Measurements from ENCODE around the gene LRP2. TPM values are rescaled to one million over a fixed set of nuclear protein-coding genes. Genes with fewer than 3 reads are reported as not detected.

LRP2 gene
- total and polyA plus RNA-seq, 2 of the 4 experiments (the other 2 are of a cell fraction), result not detected

DNA sequence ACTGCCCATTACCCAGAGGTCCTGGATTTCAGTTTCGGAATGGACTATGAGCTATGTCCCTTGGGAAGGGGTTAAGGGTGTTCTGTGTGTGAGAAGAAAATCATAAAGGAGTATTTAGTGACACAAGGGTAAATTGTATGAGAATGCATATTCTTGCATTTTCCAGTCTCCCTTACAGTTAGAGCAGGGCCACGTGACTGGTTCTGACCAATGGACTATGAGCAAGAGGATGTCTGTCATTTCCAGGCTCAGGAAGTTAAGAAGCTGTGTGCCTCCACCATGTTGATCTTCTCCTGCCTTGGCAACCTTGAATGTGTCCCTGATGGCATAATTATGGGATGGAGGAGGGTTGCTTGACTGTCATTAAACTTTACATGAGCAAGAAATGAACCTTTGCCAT, 198.0 kb downstream of the LRP2 start:
- H3K27me3 ChIP-seq (ENCODE audit: control insufficient read depth, insufficient read depth, low read length), result no peaks in the 10 kb centered on the region
- H3K4ac ChIP-seq (ENCODE audit: low read depth, low read length), result no peak overlapping the region
- no peak for ATAC-seq (ENCODE audit: low read depth)
- no peak overlapping the region for H4K91ac ChIP-seq (ENCODE audit: insufficient read depth, low read depth, low read length)
- ChIA-PET POLR2A (ENCODE audit: unreplicated experiment) (no interaction called here), CTCF (no interaction called here)
- H3K27ac ChIP-seq (ENCODE audit: insufficient read depth, low read length), result no peak overlapping the region
- no peak overlapping the region for H4K8ac ChIP-seq (ENCODE audit: low read depth in 2 of 2, low read length in 2 of 2)
- no peak overlapping the region for H2AK5ac ChIP-seq (ENCODE audit: low read depth, low read length)
- H2BK20ac ChIP-seq (ENCODE audit: low read depth, low read length), result no peak overlapping the region
- intact Hi-C loops (cut with micrococcal nuclease), result no loop called here
- no peak overlapping the region for H3K18ac ChIP-seq (ENCODE audit: low read depth, low read length)
- no peak for DNase-seq
- no peak overlapping the region for H4K5ac ChIP-seq (ENCODE audit: low read depth, low read length)
- H2AK9ac ChIP-seq (replicated peaks; ENCODE audit: low read depth, low read length, poor library complexity), result no peak overlapping the region
- TF ChIP-seq, protein P1, sequence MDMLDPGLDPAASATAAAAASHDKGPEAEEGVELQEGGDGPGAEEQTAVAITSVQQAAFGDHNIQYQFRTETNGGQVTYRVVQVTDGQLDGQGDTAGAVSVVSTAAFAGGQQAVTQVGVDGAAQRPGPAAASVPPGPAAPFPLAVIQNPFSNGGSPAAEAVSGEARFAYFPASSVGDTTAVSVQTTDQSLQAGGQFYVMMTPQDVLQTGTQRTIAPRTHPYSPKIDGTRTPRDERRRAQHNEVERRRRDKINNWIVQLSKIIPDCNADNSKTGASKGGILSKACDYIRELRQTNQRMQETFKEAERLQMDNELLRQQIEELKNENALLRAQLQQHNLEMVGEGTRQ (IDR thresholded peaks at IDR 0.05; ENCODE audit: low read depth, low read length), result peak; percentile 25; the same call in 1 of the 2 replicates
- TF ChIP-seq BHLHE40 (IDR thresholded peaks at IDR 0.05; ENCODE audit: low read depth, low read length), result no peak
- no peak overlapping the region for H3K4me3 ChIP-seq (ENCODE audit: insufficient read depth, low read depth, low read length)
- H2BK5ac ChIP-seq (ENCODE audit: low read depth, low read length, poor library complexity, severe bottlenecking), result no peak overlapping the region
- no peak overlapping the region for H2BK15ac ChIP-seq (ENCODE audit: low read depth, low read length)
- no peak overlapping the region for H3K56ac ChIP-seq (ENCODE audit: extremely low read depth, insufficient read depth, low read length)
- no peaks in the 10 kb centered on the region for H3K9me3 ChIP-seq (ENCODE audit: control insufficient read depth, insufficient read depth, low read length)
- in situ Hi-C loops (cut with MboI; ENCODE audit: low sequenced_read_pairs), result no loop called here
- H3K9ac ChIP-seq (ENCODE audit: low read depth, low read length), result no peak overlapping the region
- no CpG with 5 or more reads among the region's 2 CpGs for WGBS, 2 experiments (ENCODE audit: extremely low coverage in 2 of 2, insufficient read length in 1 of 2)
- no peaks in the 10 kb centered on the region for H3K9me1 ChIP-seq (ENCODE audit: insufficient read depth, low read length)
- peak overlapping the region; percentile 53 for H2AFZ ChIP-seq (replicated peaks; ENCODE audit: low read length, poor library complexity)
- H3K36me3 ChIP-seq (ENCODE audit: control insufficient read depth, insufficient read depth, low read length), result no peaks in the 10 kb centered on the region
- H3K4me1 ChIP-seq (ENCODE audit: control insufficient read depth, insufficient read depth, low read length), result no peaks in the 10 kb centered on the region
- no peak overlapping the region for H2BK120ac ChIP-seq (ENCODE audit: low read depth, low read length)
- dilution Hi-C loops (cut with HindIII; ENCODE audit: low sequenced_read_pairs, unreplicated experiment), result no loop called here
- H3K14ac ChIP-seq (replicated peaks; ENCODE audit: low read depth, low read length), result no peak overlapping the region
- H3K79me1 ChIP-seq (ENCODE audit: low read depth in 1 of 2, low read length in 2 of 2), result no peaks in the 10 kb centered on the region
- no peak overlapping the region for H3K23ac ChIP-seq (ENCODE audit: low read depth, low read length)
- H3K4me2 ChIP-seq (ENCODE audit: low read depth, low read length), result no peak overlapping the region
- no TSS peak for BruUV-seq (replicated peaks)
- H4K20me1 ChIP-seq (ENCODE audit: insufficient read depth, low read length), result no peaks in the 10 kb centered on the region
